HG03469 (cell line): ENCODE results near the gene GRAMD1B.
"Not testable (repeated sequence)": the region's sequence is repeated elsewhere in the genome, so short reads cannot be mapped to it uniquely, and the experiment has no call there.

Experiments used
- ATAC-seq: cut with Tn5 transposase; IDR thresholded peaks from one replicate; pipeline ENCODE4 v1.9.1; 2021; ENCODE audit warnings: mild to moderate bottlenecking, moderate library complexity, moderate number of reproducible peaks; ENCODE audit not compliant: unreplicated experiment

GRAMD1B gene

GRCh38 chr11:123439616-123440015, 9.5 kb downstream of the GRAMD1B start:
- no peak for ATAC-seq

DNA sequence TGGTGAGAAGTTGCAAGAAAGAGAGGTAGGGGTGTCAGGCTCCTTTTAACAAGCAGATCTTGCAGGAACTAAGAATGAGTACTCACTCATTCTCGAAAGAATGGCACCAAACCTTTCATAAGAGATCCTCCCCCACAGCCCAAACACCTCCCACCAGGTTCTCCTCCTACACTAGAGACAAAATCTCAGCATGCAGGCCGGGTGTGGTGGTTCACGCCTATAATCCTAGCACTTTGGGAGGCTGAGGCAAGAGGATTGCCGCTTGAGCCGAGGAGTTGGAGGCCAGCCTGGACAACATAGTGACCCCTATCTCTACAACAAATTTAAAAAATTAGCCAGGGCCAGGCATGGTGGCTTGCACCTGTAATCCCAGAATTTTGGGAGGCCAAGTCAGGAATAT, 11.1 kb downstream of the GRAMD1B start:
- ATAC-seq = no peak

DNA sequence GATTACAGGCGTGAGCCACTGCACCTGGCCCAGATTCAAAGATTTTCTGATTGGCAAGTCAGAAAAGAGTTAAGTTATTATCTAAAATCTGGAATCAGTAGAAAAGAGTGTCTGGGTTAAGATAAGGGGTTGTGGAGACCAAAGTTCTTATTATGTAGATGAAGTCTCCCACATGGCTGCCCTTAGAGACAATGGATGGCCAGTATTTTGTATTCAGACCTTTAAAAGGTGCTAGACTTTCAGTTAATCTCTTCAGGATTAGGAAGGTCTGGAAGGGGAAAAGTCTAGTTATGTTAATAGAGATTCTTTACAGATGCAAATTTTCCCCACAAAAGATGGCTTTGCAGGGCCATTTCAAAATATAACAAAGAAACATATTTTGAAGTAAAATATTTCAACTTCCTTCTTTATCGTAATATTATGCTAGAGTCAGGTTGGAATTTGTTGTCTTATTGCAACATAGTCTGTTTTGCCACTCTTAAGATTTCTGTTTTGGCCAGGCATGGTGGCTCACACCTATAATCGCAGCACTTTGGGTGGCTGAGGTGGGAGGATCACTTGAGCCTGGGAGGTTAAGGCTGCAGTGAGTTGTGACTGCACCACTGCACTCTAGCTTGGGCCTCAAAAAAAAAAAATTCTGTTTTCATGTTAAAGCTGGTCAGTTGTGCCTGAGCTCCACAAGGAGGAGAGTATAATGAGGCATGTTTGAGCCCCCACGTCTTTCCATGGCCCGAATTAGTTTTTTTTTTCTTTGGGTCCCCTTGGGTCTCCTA, 14.0 kb downstream of the GRAMD1B start:
- ATAC-seq = no peak

DNA sequence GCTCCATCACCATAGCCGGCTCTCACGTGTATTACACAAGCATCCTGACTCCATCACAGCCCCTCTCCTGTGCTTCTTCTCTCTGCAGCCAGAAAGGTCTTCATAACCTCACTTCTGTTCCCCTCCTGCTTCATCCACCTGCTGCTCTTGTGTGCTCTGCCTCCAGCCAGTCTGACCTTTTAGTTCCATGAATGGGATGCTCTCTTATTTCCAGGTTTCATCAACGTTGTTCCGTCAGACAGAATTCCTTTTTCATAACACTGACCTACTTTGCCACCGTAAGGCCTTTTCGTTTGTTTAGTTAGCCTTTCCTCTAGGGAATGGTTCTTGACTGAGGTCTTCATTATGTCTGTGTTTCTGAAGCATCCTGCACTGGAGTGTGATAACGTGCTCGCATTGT, 18.8 kb downstream of the GRAMD1B start:
- ATAC-seq = no peak

GRCh38 chr11:123449436-123449835, 19.4 kb downstream of the GRAMD1B start:
- no peak for ATAC-seq

DNA sequence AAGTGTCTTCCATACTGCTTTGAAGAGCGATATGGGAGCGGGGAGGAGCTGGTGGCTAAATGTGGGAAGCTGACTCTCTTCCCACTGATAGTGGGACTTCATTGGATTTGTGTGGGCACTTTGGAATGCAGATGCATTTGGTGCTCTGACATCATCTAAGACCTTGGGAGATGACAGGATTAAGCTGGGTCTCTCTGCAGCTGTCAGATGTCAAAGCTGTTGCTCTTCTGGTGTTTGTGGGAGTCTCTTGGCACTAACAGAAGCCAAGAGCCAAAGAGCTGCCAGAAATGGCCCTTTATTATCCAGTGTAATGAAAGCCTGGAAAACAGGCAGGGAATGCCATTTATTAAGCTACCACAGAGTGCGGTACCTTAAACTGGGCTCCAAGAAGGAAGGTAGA, 20.6 kb downstream of the GRAMD1B start:
- no peak for ATAC-seq

GRCh38 chr11:123451183-123451781, 21.2 kb downstream of the GRAMD1B start:
- ATAC-seq = no peak

DNA sequence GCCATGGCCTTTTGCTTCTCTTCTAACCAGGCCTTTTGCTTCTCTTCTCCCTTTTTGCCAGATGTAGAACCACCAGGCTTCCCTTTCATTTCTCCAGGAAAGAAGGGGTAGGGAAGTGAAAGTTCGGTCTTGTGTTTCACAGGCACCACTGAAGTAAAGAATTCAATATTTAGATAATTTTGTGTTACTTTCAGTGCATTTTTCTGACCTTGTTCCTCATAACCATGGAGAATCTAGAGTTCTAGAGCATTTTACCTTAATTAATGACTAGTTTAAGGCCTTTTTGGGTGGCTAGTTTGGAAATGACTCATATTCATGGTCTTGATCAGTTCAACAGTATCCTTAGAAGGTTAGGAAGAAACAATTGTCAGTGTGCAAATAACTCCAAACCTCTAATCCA, 22.7 kb downstream of the GRAMD1B start:
- ATAC-seq = no peak

DNA sequence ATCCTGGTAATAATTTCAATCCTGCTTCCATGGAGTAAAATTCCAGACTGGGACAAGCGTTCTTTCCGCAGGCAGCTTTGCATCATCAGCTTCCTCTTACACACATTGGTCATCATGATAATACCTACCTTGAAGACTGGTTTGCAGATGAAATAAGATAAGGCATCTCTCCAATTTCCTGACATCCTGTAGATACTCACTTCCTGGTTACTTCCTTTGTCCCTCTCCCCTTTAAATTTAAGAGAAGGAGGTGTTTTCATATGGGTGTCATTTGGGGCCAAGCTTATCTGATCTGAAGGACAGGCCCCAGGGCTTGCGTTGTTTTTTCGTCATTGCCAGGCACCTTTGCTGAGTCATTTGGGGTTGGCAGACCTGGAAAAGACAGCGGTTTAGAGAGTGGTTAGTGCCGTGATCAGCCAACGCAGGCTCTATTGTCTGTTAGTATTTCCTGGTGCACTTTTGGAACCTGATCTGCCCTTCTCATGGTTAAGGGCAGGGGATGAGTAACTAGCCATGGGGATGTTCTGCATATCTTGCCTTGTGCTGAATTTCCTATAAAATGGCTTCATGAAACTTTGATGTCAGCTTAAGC, 24.1 kb downstream of the GRAMD1B start:
- ATAC-seq = no peak

DNA sequence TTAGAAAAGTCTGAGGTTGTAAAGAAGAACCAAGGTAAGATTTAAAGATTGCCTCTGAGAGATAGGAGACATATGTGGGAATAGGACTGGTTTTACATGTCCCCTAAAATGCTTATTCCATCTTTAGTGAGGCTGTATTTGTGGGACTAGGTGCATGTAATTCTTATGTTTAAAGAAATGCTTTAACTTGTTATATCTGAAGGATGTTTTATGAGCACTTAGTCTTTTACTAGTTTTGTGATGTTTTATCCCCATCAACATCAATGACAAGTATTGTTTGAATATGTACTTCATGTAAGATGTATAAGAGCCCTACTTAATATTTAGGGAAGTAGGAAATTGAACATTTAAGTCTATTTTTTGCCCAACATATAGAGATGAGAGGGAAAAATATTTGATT, 24.7 kb downstream of the GRAMD1B start:
- ATAC-seq = no peak

- ATAC-seq = not testable (repeated sequence)
Observed at GRCh38 chr11:123456448-123456847, 26.4 kb downstream of the GRAMD1B start.

- no peak for ATAC-seq
Observed at GRCh38 chr11:123457187-123457770, 27.2 kb downstream of the GRAMD1B start.

- no peak for ATAC-seq
Observed at GRCh38 chr11:123458501-123458900, 28.4 kb downstream of the GRAMD1B start.

DNA sequence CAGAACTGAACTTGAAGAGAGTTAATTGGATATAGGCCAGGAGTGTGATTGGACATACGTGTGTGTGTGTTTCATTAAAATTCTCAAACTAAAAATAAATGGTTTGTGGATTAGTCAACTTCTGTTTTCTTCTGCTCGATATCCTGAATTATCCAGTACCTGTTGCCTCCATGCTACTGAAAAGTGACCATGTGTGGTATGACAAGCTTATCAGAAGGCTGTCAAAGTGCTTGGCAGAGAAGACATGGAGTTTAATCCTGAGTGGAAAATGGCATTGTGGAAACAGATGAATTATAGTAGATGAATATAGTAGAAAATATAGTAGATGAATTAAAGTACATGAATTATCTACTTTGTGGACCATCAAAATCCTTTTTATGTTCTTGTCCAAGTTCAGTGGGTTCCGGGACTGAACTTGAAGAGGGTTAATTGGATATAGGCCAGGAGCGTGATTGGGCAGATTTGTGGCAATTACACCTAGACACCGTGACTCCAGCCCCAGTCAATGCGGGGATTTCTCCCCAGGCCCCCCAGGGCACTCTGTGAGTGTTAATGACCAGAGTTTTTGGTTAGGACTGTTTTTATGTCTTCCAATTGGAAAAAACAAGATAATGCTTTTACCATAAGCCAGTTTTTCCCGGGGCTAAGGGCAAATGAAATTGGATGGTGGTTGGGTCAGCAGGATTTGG, 30.1 kb downstream of the GRAMD1B start:
- ATAC-seq = no peak

GRCh38 chr11:123461164-123461563, 31.1 kb downstream of the GRAMD1B start:
- no peak for ATAC-seq

GRCh38 chr11:123465667-123466066, 35.6 kb downstream of the GRAMD1B start:
- not testable (repeated sequence) for ATAC-seq

DNA sequence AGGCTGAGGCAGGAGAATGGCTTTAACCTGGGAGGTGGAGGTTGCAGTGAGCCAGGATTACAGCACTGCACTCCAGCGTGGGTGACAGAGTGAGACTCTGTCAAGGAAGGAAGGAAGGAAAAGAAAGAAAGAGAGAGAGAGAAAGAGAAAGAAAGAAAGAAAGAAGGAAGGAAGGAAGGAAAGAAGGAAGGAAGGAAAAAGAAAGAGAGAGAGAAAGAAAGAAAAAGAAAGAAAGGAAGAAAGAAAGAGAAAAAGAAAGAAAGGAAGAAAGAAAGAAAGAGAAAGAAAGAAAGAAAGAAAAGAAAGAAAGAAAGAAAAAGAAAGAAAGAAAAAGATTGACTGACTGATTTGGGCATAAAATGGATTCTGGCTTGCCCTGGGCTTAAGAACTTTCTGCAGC, 36.1 kb downstream of the GRAMD1B start:
- not testable (repeated sequence) for ATAC-seq

DNA sequence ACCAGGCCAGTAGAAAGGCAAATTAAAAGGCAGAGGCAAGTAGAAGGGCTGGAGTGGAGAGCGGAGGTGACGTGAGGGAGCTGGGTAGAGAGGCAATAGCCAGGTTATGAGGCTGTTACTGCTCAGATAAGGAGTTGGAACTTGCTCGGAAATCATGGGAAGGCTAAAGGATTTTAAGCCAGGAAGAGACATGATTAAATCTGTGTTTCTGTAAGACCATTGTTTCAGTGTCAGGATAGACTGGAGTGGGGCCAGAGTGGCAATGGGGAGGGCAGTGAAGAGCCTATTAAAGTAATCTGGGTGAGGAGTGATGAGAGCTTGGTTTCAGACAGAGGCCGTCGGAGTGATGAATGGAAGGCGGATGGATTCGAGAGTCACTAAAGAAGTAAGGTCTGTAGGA, 39.0 kb downstream of the GRAMD1B start:
- ATAC-seq = no peak

GRCh38 chr11:123469586-123469985, 39.5 kb downstream of the GRAMD1B start:
- no peak for ATAC-seq

- ATAC-seq = no peak
Observed at GRCh38 chr11:123470842-123471241, 40.8 kb downstream of the GRAMD1B start.

GRCh38 chr11:123472236-123472935, 42.3 kb downstream of the GRAMD1B start:
- no peak for ATAC-seq
